Gastroesophageal sphincter (tissue), 4 donors: ENCODE results near the gene FBXO11. TPM values are rescaled to one million over a fixed set of nuclear protein-coding genes. Genes with fewer than 3 reads are reported as not detected.

Experiments
- ATAC-seq: fragments of 150-250 bp; one replicate; pipeline ENCODE4 v1.9.1; 2016; ENCODE audit warnings: mild to moderate bottlenecking, moderate library complexity
- H3K27ac ChIP-seq, 4 donors: fragments of 200-600 bp; sonication (generic) in 3 of 4; 1 replicate in 3 of 4; 2 replicates in 1 of 4; pipeline ENCODE4 v1.5.1; 2016 to 2019
- H3K27me3 ChIP-seq: fragments of 200-600 bp; sonication (generic); one replicate; pipeline ENCODE4 v1.5.1; 2019
- H3K36me3 ChIP-seq, 2 donors: fragments of 200-600 bp; sonication (generic); one replicate each; pipeline ENCODE4 v1.5.1; 2019; ENCODE audit warnings: control low read depth in 1 of 2
- H3K4me1 ChIP-seq, 3 donors: fragments of 200-600 bp; sonication (generic); 1 replicate in 2 of 3; 2 replicates in 1 of 3; pipeline ENCODE4 v1.5.1; 2016 to 2019; ENCODE audit warnings: control low read depth in 2 of 3
- H3K4me3 ChIP-seq, 2 donors: fragments of 200-600 bp; sonication (generic); one replicate each; pipeline ENCODE4 v1.5.1; 2019; ENCODE audit warnings: mild to moderate bottlenecking in 1 of 2, moderate library complexity in 1 of 2
- H3K9me3 ChIP-seq, 3 donors: fragments of 200-600 bp; sonication (generic); one replicate each; pipeline ENCODE4 v1.5.1; 2017 to 2019; ENCODE audit warnings: control low read depth in 2 of 3
- EP300 ChIP-seq: sonication (generic); formaldehyde crosslinking; IDR thresholded peaks from one replicate; pipeline ENCODE4 v1.6.1; 2017; ENCODE audit warnings: antibody characterized with exemption, mild to moderate bottlenecking
- POLR2A ChIP-seq, 2 donors: fragments of 450-650 bp; IDR thresholded peaks; one replicate each; pipeline ENCODE4 v1.6.1; 2017; ENCODE audit warnings: antibody characterized with exemption in 2 of 2, mild to moderate bottlenecking in 2 of 2, moderate library complexity in 1 of 2
- POLR2AphosphoS5 ChIP-seq: sonication (generic); formaldehyde crosslinking; IDR thresholded peaks from one replicate; pipeline ENCODE4 v1.6.1; 2017; ENCODE audit warnings: antibody characterized with exemption
- WGBS, 2 donors: methylation state at CpG; one replicate each; pipeline ENCODE4 v1.1.5; 2018; ENCODE audit warnings: low coverage in 1 of 2; 5-methylcytosine and 5-hydroxymethylcytosine counted together
- total RNA-seq, 4 donors: library from RNA; depleted of rRNA; stranded (reverse); fragments of >200 nt; gene quantifications; one replicate each; pipeline ENCODE4 v1.1.0, GENCODE V29; 2016
- TF ChIP-seq, protein P1 (sequence below), 4 experiments: fragments of 200-600 bp in 2 of 4; fragments of 450-650 bp in 2 of 4; sonication (generic) in 1 of 4; IDR thresholded peaks; one replicate each; pipeline ENCODE4 v1.5.1; 2017 to 2019; ENCODE audit warnings: antibody characterized with exemption in 4 of 4, mild to moderate bottlenecking in 2 of 4, moderate library complexity in 2 of 4

FBXO11 gene
- total RNA-seq, 4 donors from 2014 or later: 39.7 to 59.5 (median 50.8) TPM

DNA sequence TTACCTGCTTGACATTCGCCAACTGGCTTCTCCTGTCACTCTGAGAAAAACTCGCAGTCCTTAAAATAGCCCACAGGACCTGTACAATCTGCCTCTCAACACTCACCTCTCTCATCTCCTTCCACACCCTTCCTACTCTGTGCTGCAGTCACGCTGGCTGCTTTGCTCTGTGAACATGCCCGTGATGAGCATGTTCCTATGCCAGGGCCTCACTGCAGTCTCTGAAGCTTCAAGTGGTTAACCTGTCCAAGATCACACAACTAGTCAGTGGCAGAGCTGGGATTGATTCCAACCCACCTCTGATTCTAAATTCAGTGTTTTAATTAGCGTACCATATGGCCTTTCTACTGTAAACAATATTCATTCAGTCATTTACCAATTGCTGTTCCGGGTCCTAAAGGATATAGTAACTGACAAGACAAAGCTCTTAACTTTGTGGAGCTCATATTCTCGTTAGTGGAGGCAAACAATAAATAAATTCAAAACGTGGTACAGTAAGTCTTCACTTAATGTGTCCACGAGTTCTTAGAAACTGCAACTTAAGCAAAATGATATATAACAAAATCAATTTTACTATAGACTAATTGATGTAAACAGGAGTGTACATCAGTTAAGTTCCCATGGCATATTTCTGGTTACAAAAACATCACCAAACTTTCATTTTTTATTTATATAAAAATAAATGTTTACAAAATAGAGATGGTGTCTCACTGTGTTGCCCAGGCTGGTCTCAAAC is 38.9 kb upstream of the FBXO11 start:
- no peaks in the 10 kb centered on the region for H3K4me1 ChIP-seq
- 58 to 85% methylated on average over 8 to 9 of the region's 9 CpGs for WGBS, 2 donors
- no peak for ATAC-seq
- no peaks in the 10 kb centered on the region for H3K9me3 ChIP-seq
- no peaks in the 10 kb centered on the region for H3K36me3 ChIP-seq
- no peak overlapping the region for H3K27ac ChIP-seq
- no peaks in the 10 kb centered on the region for H3K27me3 ChIP-seq
- TF ChIP-seq POLR2A (IDR thresholded peaks at IDR 0.05) (no peak), EP300 (no peak), POLR2AphosphoS5 (no peak)
- TF ChIP-seq, protein P1, sequence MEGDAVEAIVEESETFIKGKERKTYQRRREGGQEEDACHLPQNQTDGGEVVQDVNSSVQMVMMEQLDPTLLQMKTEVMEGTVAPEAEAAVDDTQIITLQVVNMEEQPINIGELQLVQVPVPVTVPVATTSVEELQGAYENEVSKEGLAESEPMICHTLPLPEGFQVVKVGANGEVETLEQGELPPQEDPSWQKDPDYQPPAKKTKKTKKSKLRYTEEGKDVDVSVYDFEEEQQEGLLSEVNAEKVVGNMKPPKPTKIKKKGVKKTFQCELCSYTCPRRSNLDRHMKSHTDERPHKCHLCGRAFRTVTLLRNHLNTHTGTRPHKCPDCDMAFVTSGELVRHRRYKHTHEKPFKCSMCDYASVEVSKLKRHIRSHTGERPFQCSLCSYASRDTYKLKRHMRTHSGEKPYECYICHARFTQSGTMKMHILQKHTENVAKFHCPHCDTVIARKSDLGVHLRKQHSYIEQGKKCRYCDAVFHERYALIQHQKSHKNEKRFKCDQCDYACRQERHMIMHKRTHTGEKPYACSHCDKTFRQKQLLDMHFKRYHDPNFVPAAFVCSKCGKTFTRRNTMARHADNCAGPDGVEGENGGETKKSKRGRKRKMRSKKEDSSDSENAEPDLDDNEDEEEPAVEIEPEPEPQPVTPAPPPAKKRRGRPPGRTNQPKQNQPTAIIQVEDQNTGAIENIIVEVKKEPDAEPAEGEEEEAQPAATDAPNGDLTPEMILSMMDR (IDR thresholded peaks at IDR 0.05): no peak
- H3K4me3 ChIP-seq: no peak overlapping the region

DNA sequence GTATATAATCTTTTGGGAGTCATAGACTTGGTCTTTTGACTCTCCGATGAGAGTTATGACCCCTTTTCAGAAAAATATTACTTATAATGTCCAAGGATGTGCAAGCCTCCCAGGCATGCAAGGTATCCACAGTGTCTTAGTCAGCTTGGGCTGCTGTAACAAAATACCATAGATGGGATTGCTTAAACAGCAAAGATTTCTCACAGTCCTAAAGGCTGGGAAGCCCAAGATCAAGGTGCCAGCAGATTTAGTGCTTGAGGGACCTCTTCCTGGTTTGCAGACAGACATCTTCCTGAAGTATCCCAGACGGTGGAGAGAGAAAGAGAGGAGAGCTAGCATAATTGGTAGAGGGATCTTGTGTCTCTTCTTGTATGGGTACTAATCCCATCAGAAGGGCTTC is 35.6 kb upstream of the FBXO11 start:
- WGBS, 2 donors: 85 to 100% methylated on average over 1 to 2 of the region's 2 CpGs
- H3K4me1 ChIP-seq: no peaks in the 10 kb centered on the region
- TF ChIP-seq POLR2AphosphoS5 (no peak), EP300 (no peak), POLR2A (IDR thresholded peaks at IDR 0.05) (no peak)
- TF ChIP-seq, protein P1 (IDR thresholded peaks at IDR 0.05): no peak

DNA sequence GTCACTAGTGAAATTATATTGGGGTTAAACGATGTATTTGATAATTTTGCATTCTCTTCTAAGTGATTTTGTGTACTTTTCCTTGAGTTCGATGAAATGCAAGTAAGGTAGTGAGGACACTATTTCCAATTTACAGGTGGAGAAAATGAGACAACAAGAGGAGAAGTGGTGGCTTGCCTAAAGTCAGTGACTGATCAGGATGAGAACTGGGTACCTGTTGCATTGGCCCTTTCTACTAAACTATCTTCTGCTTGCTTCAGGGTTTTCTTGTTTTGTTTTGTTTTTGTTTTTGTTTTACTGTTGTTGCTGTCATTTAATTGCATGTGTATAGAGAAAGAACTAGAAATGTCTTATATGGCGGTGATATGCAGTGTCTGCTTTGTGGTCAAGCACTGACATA is 31.4 kb upstream of the FBXO11 start:
- H3K36me3 ChIP-seq: no peaks in the 10 kb centered on the region
- H3K9me3 ChIP-seq: no peaks in the 10 kb centered on the region
- no peak overlapping the region for H3K4me3 ChIP-seq
- H3K27me3 ChIP-seq: no peaks in the 10 kb centered on the region
- H3K4me1 ChIP-seq: no peaks in the 10 kb centered on the region
- TF ChIP-seq POLR2A (IDR thresholded peaks at IDR 0.05) (no peak), POLR2AphosphoS5 (no peak)
- TF ChIP-seq, protein P1 (IDR thresholded peaks at IDR 0.05): no peak
- ATAC-seq: no peak
- 89 to 90% methylated on average over 3 of the region's 3 CpGs for WGBS, 2 donors
- no peak overlapping the region for H3K27ac ChIP-seq

More for the DNA sequence above, 35.6 kb upstream of the FBXO11 start:
- no peak overlapping the region for H3K4me3 ChIP-seq
- no peaks in the 10 kb centered on the region for H3K27me3 ChIP-seq
- H3K36me3 ChIP-seq: no peaks in the 10 kb centered on the region
- no peak overlapping the region for H3K27ac ChIP-seq
- no peaks in the 10 kb centered on the region for H3K9me3 ChIP-seq
- no peak for ATAC-seq

DNA sequence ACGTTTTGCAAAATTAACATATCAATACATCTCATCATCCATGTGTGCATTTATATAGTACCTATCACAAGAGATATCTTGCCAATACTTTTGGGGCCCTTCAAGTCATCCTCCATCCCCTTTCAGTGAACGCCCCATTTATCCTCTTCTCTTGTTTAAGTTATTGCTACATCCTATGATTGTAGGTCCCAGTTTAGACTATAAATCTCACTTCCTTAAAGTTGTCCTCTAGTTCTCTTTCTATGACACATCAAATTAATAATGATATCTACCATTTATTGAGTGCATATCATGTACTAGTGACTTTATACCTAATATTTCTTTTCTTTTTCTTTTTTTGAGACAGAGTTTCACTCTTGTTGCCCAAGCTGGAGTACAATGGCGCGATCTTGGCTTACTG is 28.8 kb upstream of the FBXO11 start:
- TF ChIP-seq EP300 (no peak), POLR2AphosphoS5 (no peak), POLR2A (IDR thresholded peaks at IDR 0.05) (no peak)
- TF ChIP-seq, protein P1 (IDR thresholded peaks at IDR 0.05): no peak
- H3K4me1 ChIP-seq: no peaks in the 10 kb centered on the region
- 73 to 80% methylated on average over 2 to 4 of the region's 4 CpGs for WGBS, 2 donors
- no peak for ATAC-seq
- no peak overlapping the region for H3K4me3 ChIP-seq
- H3K27ac ChIP-seq: no peak overlapping the region
- no peaks in the 10 kb centered on the region for H3K36me3 ChIP-seq
- H3K9me3 ChIP-seq: no peaks in the 10 kb centered on the region
- H3K27me3 ChIP-seq: no peaks in the 10 kb centered on the region

DNA sequence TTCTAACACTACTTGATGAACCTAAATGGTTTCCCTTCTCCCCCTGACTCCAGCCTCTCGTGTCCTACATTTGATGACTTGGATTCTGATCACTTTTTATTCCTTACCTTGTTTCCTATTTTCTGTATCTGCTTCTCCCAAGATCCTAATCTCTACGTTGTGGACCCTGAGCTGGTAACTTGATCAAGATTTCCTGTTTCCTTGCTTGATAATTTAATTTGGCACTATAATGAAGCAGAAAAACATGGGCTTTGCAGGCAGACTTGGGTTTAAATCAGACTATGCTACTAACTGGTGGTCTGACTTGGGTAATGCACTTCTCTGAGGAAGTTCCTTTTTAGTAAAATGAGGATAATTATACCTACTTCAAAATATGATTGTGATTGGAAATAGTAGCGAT is 11.7 kb upstream of the FBXO11 start:
- Histone ChIP-seq H3K9me3 (no peaks in the 10 kb centered on the region), H3K27me3 (no peaks in the 10 kb centered on the region), H3K36me3 (no peaks in the 10 kb centered on the region), H3K27ac (no peak overlapping the region), H3K4me3 (no peak overlapping the region), H3K4me1 (no peaks in the 10 kb centered on the region)
- TF ChIP-seq EP300: no peak
- TF ChIP-seq POLR2A (IDR thresholded peaks at IDR 0.05): no peak
- TF ChIP-seq POLR2AphosphoS5: no peak
- TF ChIP-seq, protein P1 (IDR thresholded peaks at IDR 0.05): no peak
- no peak for ATAC-seq
- 83 to 84% methylated on average over 2 to 3 of the region's 3 CpGs for WGBS, 2 donors
